Stimulated activated CD8-positive, alpha-beta memory T cell treated with anti-CD3 and anti-CD28 coated beads, Interleukin-4, amount 100 ng/mL, for 1 hour (primary cell): ENCODE measurements around the gene PIK3R1.

ENCODE experiments used
- DNase-seq, 2 donors: peaks; one replicate each; pipeline ENCODE4 v3.0.0-alpha.2; 2020; ENCODE audit warnings: low read depth in 2 of 2, low spot score in 1 of 2

Gene PIK3R1

GRCh38 chr5:68347536-68347935 is 132.0 kb downstream of the PIK3R1 start:
- DNase-seq, result no peak

GRCh38 chr5:68348447-68349222 is 133.1 kb downstream of the PIK3R1 start:
- no peak for DNase-seq

GRCh38 chr5:68350176-68350575 is 134.6 kb downstream of the PIK3R1 start:
- DNase-seq, result no peak
